Breast epithelium (tissue), 3 donors: ENCODE measurements around the gene CRNKL1.

Experiments used
- POLR2A ChIP-seq: fragments of 450-650 bp; IDR thresholded peaks from one replicate; pipeline ENCODE4 v1.6.1; 2016; ENCODE audit warnings: antibody characterized with exemption, mild to moderate bottlenecking, moderate library complexity
- POLR2AphosphoS5 ChIP-seq, 3 donors: sonication (generic); formaldehyde crosslinking; IDR thresholded peaks; one replicate each; pipeline ENCODE4 v1.6.1; 2017; ENCODE audit warnings: antibody characterized with exemption in 3 of 3
- TF ChIP-seq, protein P1 (sequence below), 3 donors: fragments of 450-650 bp; IDR thresholded peaks; one replicate each; pipeline ENCODE4 v1.5.1; 2016 to 2017; ENCODE audit warnings: antibody characterized with exemption in 3 of 3, mild to moderate bottlenecking in 3 of 3, moderate library complexity in 3 of 3

DNA sequence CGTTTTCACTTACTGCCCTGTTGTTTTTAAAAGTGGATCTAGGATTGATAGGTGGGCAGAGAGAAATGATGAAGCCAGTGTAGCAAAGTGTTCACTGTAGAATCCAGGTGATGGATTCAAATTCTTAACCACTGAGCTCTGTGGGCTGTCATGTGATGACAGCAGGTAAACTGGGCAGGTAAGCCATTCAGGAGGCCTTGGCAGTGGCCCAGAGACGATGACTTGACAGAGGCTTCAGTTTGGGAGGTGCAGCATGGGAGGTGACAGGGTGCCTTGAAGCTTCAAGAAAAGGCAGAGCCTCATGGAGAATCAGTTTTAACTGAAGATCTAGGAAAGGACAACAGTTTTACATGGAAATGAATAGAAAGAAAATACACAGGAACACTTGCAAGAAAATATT lies 33.1 kb downstream of the CRNKL1 start:
- TF ChIP-seq POLR2A (no peak), POLR2AphosphoS5 (IDR thresholded peaks at IDR 0.05) (no peak)
- TF ChIP-seq, protein P1, sequence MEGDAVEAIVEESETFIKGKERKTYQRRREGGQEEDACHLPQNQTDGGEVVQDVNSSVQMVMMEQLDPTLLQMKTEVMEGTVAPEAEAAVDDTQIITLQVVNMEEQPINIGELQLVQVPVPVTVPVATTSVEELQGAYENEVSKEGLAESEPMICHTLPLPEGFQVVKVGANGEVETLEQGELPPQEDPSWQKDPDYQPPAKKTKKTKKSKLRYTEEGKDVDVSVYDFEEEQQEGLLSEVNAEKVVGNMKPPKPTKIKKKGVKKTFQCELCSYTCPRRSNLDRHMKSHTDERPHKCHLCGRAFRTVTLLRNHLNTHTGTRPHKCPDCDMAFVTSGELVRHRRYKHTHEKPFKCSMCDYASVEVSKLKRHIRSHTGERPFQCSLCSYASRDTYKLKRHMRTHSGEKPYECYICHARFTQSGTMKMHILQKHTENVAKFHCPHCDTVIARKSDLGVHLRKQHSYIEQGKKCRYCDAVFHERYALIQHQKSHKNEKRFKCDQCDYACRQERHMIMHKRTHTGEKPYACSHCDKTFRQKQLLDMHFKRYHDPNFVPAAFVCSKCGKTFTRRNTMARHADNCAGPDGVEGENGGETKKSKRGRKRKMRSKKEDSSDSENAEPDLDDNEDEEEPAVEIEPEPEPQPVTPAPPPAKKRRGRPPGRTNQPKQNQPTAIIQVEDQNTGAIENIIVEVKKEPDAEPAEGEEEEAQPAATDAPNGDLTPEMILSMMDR (IDR thresholded peaks at IDR 0.05): no peak
